ENCODE results near the gene LRRC56.

DNA sequence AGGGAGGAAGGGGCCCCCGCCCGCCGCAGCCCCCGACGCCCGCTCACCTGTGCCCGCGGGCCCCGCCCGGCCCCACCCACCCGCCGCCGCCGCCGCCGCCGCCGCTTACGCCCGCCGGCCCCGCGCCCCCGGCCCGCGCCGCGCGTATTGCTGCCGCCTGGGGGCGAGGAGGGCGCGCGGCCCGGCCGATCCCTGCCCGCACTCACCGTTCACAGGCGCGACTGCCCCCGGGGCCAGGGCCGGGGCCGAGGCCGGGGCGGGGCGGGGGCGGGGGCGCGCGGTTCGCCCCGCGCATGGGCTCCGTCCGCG, 2.2 kb upstream of the LRRC56 start:
- TF ChIP-seq, protein P1, sequence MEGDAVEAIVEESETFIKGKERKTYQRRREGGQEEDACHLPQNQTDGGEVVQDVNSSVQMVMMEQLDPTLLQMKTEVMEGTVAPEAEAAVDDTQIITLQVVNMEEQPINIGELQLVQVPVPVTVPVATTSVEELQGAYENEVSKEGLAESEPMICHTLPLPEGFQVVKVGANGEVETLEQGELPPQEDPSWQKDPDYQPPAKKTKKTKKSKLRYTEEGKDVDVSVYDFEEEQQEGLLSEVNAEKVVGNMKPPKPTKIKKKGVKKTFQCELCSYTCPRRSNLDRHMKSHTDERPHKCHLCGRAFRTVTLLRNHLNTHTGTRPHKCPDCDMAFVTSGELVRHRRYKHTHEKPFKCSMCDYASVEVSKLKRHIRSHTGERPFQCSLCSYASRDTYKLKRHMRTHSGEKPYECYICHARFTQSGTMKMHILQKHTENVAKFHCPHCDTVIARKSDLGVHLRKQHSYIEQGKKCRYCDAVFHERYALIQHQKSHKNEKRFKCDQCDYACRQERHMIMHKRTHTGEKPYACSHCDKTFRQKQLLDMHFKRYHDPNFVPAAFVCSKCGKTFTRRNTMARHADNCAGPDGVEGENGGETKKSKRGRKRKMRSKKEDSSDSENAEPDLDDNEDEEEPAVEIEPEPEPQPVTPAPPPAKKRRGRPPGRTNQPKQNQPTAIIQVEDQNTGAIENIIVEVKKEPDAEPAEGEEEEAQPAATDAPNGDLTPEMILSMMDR (IDR thresholded peaks at IDR 0.05), result no peak
- TF ChIP-seq POLR2A (IDR thresholded peaks at IDR 0.05), result no peak

All from lower leg skin (tissue), 3 donors.